H1 (cell line): ENCODE data around the gene ITPR1. TPM values are rescaled to one million over a fixed set of nuclear protein-coding genes. Genes with fewer than 3 reads are reported as not detected.

Experiments used
- CTBP2 ChIP-seq: IDR thresholded peaks from 2 replicates; pipeline ENCODE4 v1.7.0; 2011; ENCODE audit warnings: borderline replicate concordance, mild to moderate bottlenecking, moderate library complexity, mixed read lengths, low read length; ENCODE audit not compliant: insufficient read depth, insufficient read length
- CTCF ChIP-seq, 3 experiments: IDR thresholded peaks; 1 replicate in 2 of 3; 2 replicates in 1 of 3; pipeline versions ENCODE4 v1.5.1 to v1.6.1; 2011; ENCODE audit warnings: low read length in 3 of 3, mild to moderate bottlenecking in 3 of 3, inconsistent platforms in 2 of 3, low read depth in 1 of 3, moderate library complexity in 1 of 3; ENCODE audit not compliant: insufficient read depth in 1 of 3; ENCODE audit errors: control extremely low read depth in 1 of 3
- USF2 ChIP-seq: IDR thresholded peaks from 2 replicates; pipeline ENCODE4 v1.6.1; 2011; ENCODE audit warnings: low read length, improper control_type of control experiment
- polyA plus RNA-seq, 7 experiments: library from polyadenylated mRNA; depleted of rRNA in 3 of 7; stranded (reverse) in 5 of 7; unstranded in 2 of 7; fragments of >200 nt in 5 of 7; fragments of 200-250 nt in 2 of 7; gene quantifications; 1 replicate in 5 of 7; 2 replicates in 1 of 7; 4 replicates in 1 of 7; pipeline versions ENCODE4 v1.2.1 to v1.2.3, GENCODE V29; 2011 to 2013; ENCODE audit warnings: missing spikeins in 2 of 7, mixed read lengths in 2 of 7
- total RNA-seq: library from RNA; stranded (reverse); fragmentation: NEBNext Ultra II Directional; extraction: Animal tissue kit (Norgen Biotek cat#: 25700); gene quantifications from 2 replicates; pipeline ENCODE4 v1.2.1, GENCODE V29; 2021

The ITPR1 gene
- total and polyA plus RNA-seq, 2 of the 8 experiments (the other 6 are each of a cell fraction or from before 2014, with no cell fraction given): 2.5 to 16.3 TPM

- no peak for TF ChIP-seq CTCF (IDR thresholded peaks at IDR 0.05; ENCODE audit: control extremely low read depth in 1 of 3, insufficient read depth in 1 of 3, low read depth in 1 of 3, low read length in 3 of 3)
- no peak for TF ChIP-seq USF2
- no peak for TF ChIP-seq CTBP2
Measured at GRCh38 chr3:4528320-4528719, 35.2 kb downstream of the ITPR1 start (continued).
